Spleen (tissue), 7 donors: Measurements from ENCODE around the gene HERC3.

ENCODE experiments used
- CTCF ChIP-seq, 11 experiments: fragments of 200-600 bp in 7 of 11; fragments of 450-650 bp in 4 of 11; sonication (generic) in 4 of 11; IDR thresholded peaks in 8 of 11; conservative IDR thresholded peaks in 3 of 11; 1 replicate in 7 of 11; 2 replicates in 4 of 11; pipeline versions ENCODE4 v1.4.0 to v1.8.0; 2016 to 2021; ENCODE audit warnings: antibody characterized with exemption in 11 of 11, inconsistent platforms in 4 of 11, mild to moderate bottlenecking in 1 of 11
- POLR2A ChIP-seq, 3 donors: fragments of 450-650 bp; IDR thresholded peaks; one replicate each; pipeline ENCODE4 v1.5.1; 2017; ENCODE audit warnings: antibody characterized with exemption in 3 of 3, mild to moderate bottlenecking in 1 of 3
- POLR2AphosphoS5 ChIP-seq, 3 donors: sonication (generic); formaldehyde crosslinking; IDR thresholded peaks; one replicate each; pipeline ENCODE4 v1.5.1; 2017; ENCODE audit warnings: antibody characterized with exemption in 3 of 3
- donor health status: DM: no; HTN: no; CAD: no; lungs with moderate emphysema.
- donor health status: DM: no; HTN: no; CAD: no.
- donor health status: DM: no; HTN: no; CAD: no.

- TF ChIP-seq CTCF (IDR thresholded peaks at IDR 0.05 in 8 of 11, conservative IDR thresholded peaks at IDR 0.05 in 3 of 11) (no peak), POLR2AphosphoS5 (IDR thresholded peaks at IDR 0.05) (no peak), POLR2A (IDR thresholded peaks at IDR 0.05) (no peak)
Measured at GRCh38 chr4:88718098-88718497, 125.8 kb downstream of the HERC3 start.
